ENCODE data around the gene ATP10D.
"Not testable (repeated sequence)": the region's sequence is repeated elsewhere in the genome, so short reads cannot be mapped to it uniquely, and the experiment has no call there.

Gene ATP10D

GRCh38 chr4:47486727-47487126, 1.7 kb downstream of the ATP10D start:
- not testable (repeated sequence) for H3K4me1 ChIP-seq (ENCODE audit: control insufficient read depth, insufficient read depth, low read length); H3K36me3 ChIP-seq (ENCODE audit: control insufficient read depth in 2 of 2, insufficient read depth in 2 of 2, low read length in 2 of 2); H3K27me3 ChIP-seq (ENCODE audit: control insufficient read depth in 1 of 2, insufficient read depth in 2 of 2, low read length in 2 of 2); H3K27ac ChIP-seq (ENCODE audit: low read length); H3K9me3 ChIP-seq (ENCODE audit: control insufficient read depth in 2 of 2, low read length in 2 of 2)
- Histone ChIP-seq H3K4me3 (ENCODE audit: low read length in 2 of 2) (peak overlapping the region; percentile 83 to 97), H3K9ac (ENCODE audit: low read length in 2 of 2) (peak overlapping the region in 1 of 2 donors; percentile 84)

GRCh38 chr4:47488706-47489105, 3.6 kb downstream of the ATP10D start:
- Histone ChIP-seq H3K36me3 (ENCODE audit: control insufficient read depth in 2 of 2, insufficient read depth in 2 of 2, low read length in 2 of 2) (peaks cover 0 to 3% of the 10 kb centered on the region in 2 donors), H3K9ac (ENCODE audit: low read length in 2 of 2) (no peak overlapping the region), H3K4me3 (ENCODE audit: low read length in 2 of 2) (no peak overlapping the region), H3K9me3 (ENCODE audit: control insufficient read depth in 2 of 2, low read length in 2 of 2) (no peaks in the 10 kb centered on the region), H3K4me1 (ENCODE audit: control insufficient read depth, insufficient read depth, low read length) (peaks cover 6% of the 10 kb centered on the region), H3K27me3 (ENCODE audit: control insufficient read depth in 1 of 2, insufficient read depth in 2 of 2, low read length in 2 of 2) (no peaks in the 10 kb centered on the region), H3K27ac (ENCODE audit: low read length) (no peak overlapping the region)

- peaks cover 0 to 3% of the 10 kb centered on the region in 2 donors for H3K36me3 ChIP-seq (ENCODE audit: control insufficient read depth in 2 of 2, insufficient read depth in 2 of 2, low read length in 2 of 2)
- H3K27me3 ChIP-seq (ENCODE audit: control insufficient read depth in 1 of 2, insufficient read depth in 2 of 2, low read length in 2 of 2), result no peaks in the 10 kb centered on the region
- no peak overlapping the region for H3K27ac ChIP-seq (ENCODE audit: low read length)
Measured at GRCh38 chr4:47490550-47490949, 5.5 kb downstream of the ATP10D start.

GRCh38 chr4:47493238-47494123, 8.4 kb downstream of the ATP10D start:
- no peak overlapping the region for H3K4me3 ChIP-seq (ENCODE audit: low read length in 2 of 2)
- no peaks in the 10 kb centered on the region for H3K4me1 ChIP-seq (ENCODE audit: control insufficient read depth, insufficient read depth, low read length)
- H3K27ac ChIP-seq (ENCODE audit: low read length), result no peak overlapping the region

More at GRCh38 chr4:47490550-47490949, 5.5 kb downstream of the ATP10D start:
- H3K9ac ChIP-seq (ENCODE audit: low read length in 2 of 2), result no peak overlapping the region
- H3K4me3 ChIP-seq (ENCODE audit: low read length in 2 of 2), result no peak overlapping the region
- H3K9me3 ChIP-seq (ENCODE audit: control insufficient read depth in 2 of 2, low read length in 2 of 2), result no peaks in the 10 kb centered on the region
- H3K4me1 ChIP-seq (ENCODE audit: control insufficient read depth, insufficient read depth, low read length), result no peaks in the 10 kb centered on the region

GRCh38 chr4:47494124-47494430, 9.0 kb downstream of the ATP10D start:
- Histone ChIP-seq H3K27ac (ENCODE audit: low read length) (no peak overlapping the region), H3K9ac (ENCODE audit: low read length in 2 of 2) (no peak overlapping the region), H3K4me3 (ENCODE audit: low read length in 2 of 2) (no peak overlapping the region), H3K27me3 (ENCODE audit: control insufficient read depth in 1 of 2, insufficient read depth in 2 of 2, low read length in 2 of 2) (no peaks in the 10 kb centered on the region), H3K4me1 (ENCODE audit: control insufficient read depth, insufficient read depth, low read length) (no peaks in the 10 kb centered on the region), H3K36me3 (ENCODE audit: control insufficient read depth in 2 of 2, insufficient read depth in 2 of 2, low read length in 2 of 2) (peaks cover 0 to 3% of the 10 kb centered on the region in 2 donors), H3K9me3 (ENCODE audit: control insufficient read depth in 2 of 2, low read length in 2 of 2) (no peaks in the 10 kb centered on the region)

More at GRCh38 chr4:47493238-47494123, 8.4 kb downstream of the ATP10D start:
- no peaks in the 10 kb centered on the region for H3K27me3 ChIP-seq (ENCODE audit: control insufficient read depth in 1 of 2, insufficient read depth in 2 of 2, low read length in 2 of 2)
- H3K36me3 ChIP-seq (ENCODE audit: control insufficient read depth in 2 of 2, insufficient read depth in 2 of 2, low read length in 2 of 2), result peaks cover 0 to 3% of the 10 kb centered on the region in 2 donors
- H3K9ac ChIP-seq (ENCODE audit: low read length in 2 of 2), result no peak overlapping the region
- H3K9me3 ChIP-seq (ENCODE audit: control insufficient read depth in 2 of 2, low read length in 2 of 2), result no peaks in the 10 kb centered on the region

GRCh38 chr4:47498899-47499298, 13.8 kb downstream of the ATP10D start:
- Histone ChIP-seq H3K27me3 (ENCODE audit: control insufficient read depth in 1 of 2, insufficient read depth in 2 of 2, low read length in 2 of 2) (no peaks in the 10 kb centered on the region), H3K27ac (ENCODE audit: low read length) (no peak overlapping the region), H3K4me3 (ENCODE audit: low read length in 2 of 2) (no peak overlapping the region), H3K9ac (ENCODE audit: low read length in 2 of 2) (no peak overlapping the region), H3K36me3 (ENCODE audit: control insufficient read depth in 2 of 2, insufficient read depth in 2 of 2, low read length in 2 of 2) (no peaks in the 10 kb centered on the region), H3K4me1 (ENCODE audit: control insufficient read depth, insufficient read depth, low read length) (no peaks in the 10 kb centered on the region), H3K9me3 (ENCODE audit: control insufficient read depth in 2 of 2, low read length in 2 of 2) (no peaks in the 10 kb centered on the region)

GRCh38 chr4:47499700-47500099, 14.6 kb downstream of the ATP10D start:
- Histone ChIP-seq H3K36me3 (ENCODE audit: control insufficient read depth in 2 of 2, insufficient read depth in 2 of 2, low read length in 2 of 2) (no peaks in the 10 kb centered on the region), H3K4me1 (ENCODE audit: control insufficient read depth, insufficient read depth, low read length) (no peaks in the 10 kb centered on the region), H3K9me3 (ENCODE audit: control insufficient read depth in 2 of 2, low read length in 2 of 2) (no peaks in the 10 kb centered on the region), H3K9ac (ENCODE audit: low read length in 2 of 2) (no peak overlapping the region), H3K27me3 (ENCODE audit: control insufficient read depth in 1 of 2, insufficient read depth in 2 of 2, low read length in 2 of 2) (no peaks in the 10 kb centered on the region), H3K27ac (ENCODE audit: low read length) (no peak overlapping the region), H3K4me3 (ENCODE audit: low read length in 2 of 2) (no peak overlapping the region)

GRCh38 chr4:47500776-47501175, 15.7 kb downstream of the ATP10D start:
- H3K4me1 ChIP-seq (ENCODE audit: control insufficient read depth, insufficient read depth, low read length), result no peaks in the 10 kb centered on the region
- H3K9ac ChIP-seq (ENCODE audit: low read length in 2 of 2), result no peak overlapping the region
- no peaks in the 10 kb centered on the region for H3K9me3 ChIP-seq (ENCODE audit: control insufficient read depth in 2 of 2, low read length in 2 of 2)
- no peak overlapping the region for H3K4me3 ChIP-seq (ENCODE audit: low read length in 2 of 2)
- H3K36me3 ChIP-seq (ENCODE audit: control insufficient read depth in 2 of 2, insufficient read depth in 2 of 2, low read length in 2 of 2), result no peaks in the 10 kb centered on the region
- no peak overlapping the region for H3K27ac ChIP-seq (ENCODE audit: low read length)
- no peaks in the 10 kb centered on the region for H3K27me3 ChIP-seq (ENCODE audit: control insufficient read depth in 1 of 2, insufficient read depth in 2 of 2, low read length in 2 of 2)

GRCh38 chr4:47505147-47505546, 20.1 kb downstream of the ATP10D start:
- Histone ChIP-seq H3K9ac (ENCODE audit: low read length in 2 of 2) (no peak overlapping the region), H3K4me3 (ENCODE audit: low read length in 2 of 2) (no peak overlapping the region), H3K27me3 (ENCODE audit: control insufficient read depth in 1 of 2, insufficient read depth in 2 of 2, low read length in 2 of 2) (no peaks in the 10 kb centered on the region), H3K4me1 (ENCODE audit: control insufficient read depth, insufficient read depth, low read length) (no peaks in the 10 kb centered on the region), H3K36me3 (ENCODE audit: control insufficient read depth in 2 of 2, insufficient read depth in 2 of 2, low read length in 2 of 2) (no peaks in the 10 kb centered on the region), H3K9me3 (ENCODE audit: control insufficient read depth in 2 of 2, low read length in 2 of 2) (no peaks in the 10 kb centered on the region), H3K27ac (ENCODE audit: low read length) (no peak overlapping the region)

GRCh38 chr4:47505666-47506065, 20.6 kb downstream of the ATP10D start:
- no peak overlapping the region for H3K9ac ChIP-seq (ENCODE audit: low read length in 2 of 2)
- H3K4me3 ChIP-seq (ENCODE audit: low read length in 2 of 2), result no peak overlapping the region
- no peaks in the 10 kb centered on the region for H3K9me3 ChIP-seq (ENCODE audit: control insufficient read depth in 2 of 2, low read length in 2 of 2)
- no peak overlapping the region for H3K27ac ChIP-seq (ENCODE audit: low read length)
- H3K36me3 ChIP-seq (ENCODE audit: control insufficient read depth in 2 of 2, insufficient read depth in 2 of 2, low read length in 2 of 2), result no peaks in the 10 kb centered on the region
- no peaks in the 10 kb centered on the region for H3K27me3 ChIP-seq (ENCODE audit: control insufficient read depth in 1 of 2, insufficient read depth in 2 of 2, low read length in 2 of 2)
- H3K4me1 ChIP-seq (ENCODE audit: control insufficient read depth, insufficient read depth, low read length), result no peaks in the 10 kb centered on the region

GRCh38 chr4:47510506-47511143, 25.6 kb downstream of the ATP10D start:
- Histone ChIP-seq H3K9ac (ENCODE audit: low read length in 2 of 2) (no peak overlapping the region), H3K4me1 (ENCODE audit: control insufficient read depth, insufficient read depth, low read length) (peaks cover 3% of the 10 kb centered on the region), H3K27me3 (ENCODE audit: control insufficient read depth in 1 of 2, insufficient read depth in 2 of 2, low read length in 2 of 2) (no peaks in the 10 kb centered on the region), H3K9me3 (ENCODE audit: control insufficient read depth in 2 of 2, low read length in 2 of 2) (no peaks in the 10 kb centered on the region), H3K36me3 (ENCODE audit: control insufficient read depth in 2 of 2, insufficient read depth in 2 of 2, low read length in 2 of 2) (peaks cover 5 to 7% of the 10 kb centered on the region in 2 donors), H3K4me3 (ENCODE audit: low read length in 2 of 2) (no peak overlapping the region), H3K27ac (ENCODE audit: low read length) (no peak overlapping the region)

All from stomach smooth muscle (tissue), 2 donors.